NT2/D1 (cell line): ENCODE data around the gene IGF2BP2.

Source experiments
- DNase-seq: peaks from one replicate; pipeline ENCODE4 v3.0.0-alpha.2; 2011; ENCODE audit warnings: low read depth, low spot score
- H3K27me3 ChIP-seq: 2 replicates; pipeline ENCODE4 v1.6.0; 2011; ENCODE audit warnings: mild to moderate bottlenecking; ENCODE audit not compliant: insufficient read length, insufficient read depth
- H3K36me3 ChIP-seq: 2 replicates; pipeline ENCODE4 v1.6.1; 2011; ENCODE audit warnings: mild to moderate bottlenecking, low read length, mixed read lengths; ENCODE audit not compliant: insufficient read depth, insufficient read length
- H3K4me1 ChIP-seq: 2 replicates; pipeline ENCODE4 v1.5.1; 2011; ENCODE audit not compliant: insufficient read depth, insufficient read length
- H3K4me3 ChIP-seq: 2 replicates; pipeline ENCODE4 v1.5.1; 2011; ENCODE audit warnings: low read depth; ENCODE audit not compliant: insufficient read length
- H3K9ac ChIP-seq: 2 replicates; pipeline ENCODE4 v1.6.0; 2011; ENCODE audit warnings: low read depth; ENCODE audit not compliant: insufficient read length
- H3K9me3 ChIP-seq: 2 replicates; pipeline ENCODE4 v1.5.1; 2011; ENCODE audit warnings: mild to moderate bottlenecking, low read length; ENCODE audit not compliant: insufficient read depth
- SUZ12 ChIP-seq: IDR thresholded peaks from 2 replicates; pipeline ENCODE4 v1.6.1; 2011; ENCODE audit not compliant: insufficient read length, insufficient read depth; ENCODE audit errors: extremely low read depth
- YY1 ChIP-seq: IDR thresholded peaks from 2 replicates; pipeline ENCODE4 v1.6.1; 2011; ENCODE audit not compliant: insufficient read length, insufficient read depth
- ZNF274 ChIP-seq: IDR thresholded peaks from 2 replicates; pipeline ENCODE4 v1.6.1; 2011; ENCODE audit warnings: mild to moderate bottlenecking, low read depth, low read length

The IGF2BP2 gene

GRCh38 chr3:185737020-185737419 lies 87.8 kb downstream of the IGF2BP2 start:
- Histone ChIP-seq H3K4me1 (peaks cover 3% of the 10 kb centered on the region), H3K9ac (no peak overlapping the region), H3K9me3 (no peaks in the 10 kb centered on the region), H3K36me3 (peaks cover 2% of the 10 kb centered on the region), H3K4me3 (no peak overlapping the region), H3K27me3 (no peaks in the 10 kb centered on the region)
- TF ChIP-seq ZNF274 (no peak), YY1 (no peak), SUZ12 (no peak)
- no peak for DNase-seq

DNA sequence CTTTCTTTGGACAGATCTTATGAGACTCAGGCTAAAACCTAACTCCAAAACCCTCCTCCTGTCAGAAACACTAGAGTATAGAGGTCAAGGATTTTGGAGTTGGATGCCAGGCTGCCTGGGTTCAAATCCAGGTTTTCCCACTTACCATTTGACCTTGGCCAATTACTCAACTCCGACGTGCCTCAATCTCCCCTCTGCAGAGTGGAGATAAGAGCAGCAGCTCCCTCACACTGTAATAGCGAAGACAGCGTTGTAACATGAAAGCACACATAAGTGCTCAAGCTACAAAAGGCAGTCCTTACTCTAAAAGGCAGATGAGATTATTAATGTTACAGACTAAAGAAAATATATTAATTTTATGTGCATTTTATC lies 90.1 kb downstream of the IGF2BP2 start:
- no peak for DNase-seq
- Histone ChIP-seq H3K9ac (no peak overlapping the region), H3K36me3 (peaks cover 2% of the 10 kb centered on the region), H3K4me3 (no peak overlapping the region), H3K9me3 (no peaks in the 10 kb centered on the region), H3K4me1 (peaks cover 3% of the 10 kb centered on the region), H3K27me3 (no peaks in the 10 kb centered on the region)
- TF ChIP-seq YY1, result no peak
- no peak for TF ChIP-seq SUZ12
- TF ChIP-seq ZNF274, result no peak

GRCh38 chr3:185733980-185734724 lies 90.7 kb downstream of the IGF2BP2 start:
- TF ChIP-seq YY1, result no peak
- no peak for TF ChIP-seq SUZ12
- no peak for TF ChIP-seq ZNF274
- H3K9me3 ChIP-seq, result no peaks in the 10 kb centered on the region
- no peaks in the 10 kb centered on the region for H3K27me3 ChIP-seq
- H3K4me1 ChIP-seq, result peaks cover 3% of the 10 kb centered on the region
- peak; percentile 72 for DNase-seq
- peaks cover 2% of the 10 kb centered on the region for H3K36me3 ChIP-seq
- no peak overlapping the region for H3K9ac ChIP-seq
- H3K4me3 ChIP-seq, result no peak overlapping the region

GRCh38 chr3:185732782-185733181 lies 92.1 kb downstream of the IGF2BP2 start:
- Histone ChIP-seq H3K9me3 (no peaks in the 10 kb centered on the region), H3K36me3 (peaks cover 2% of the 10 kb centered on the region), H3K9ac (no peak overlapping the region), H3K4me1 (peaks cover 9% of the 10 kb centered on the region), H3K4me3 (no peak overlapping the region), H3K27me3 (no peaks in the 10 kb centered on the region)
- no peak for TF ChIP-seq SUZ12
- no peak for DNase-seq

DNA sequence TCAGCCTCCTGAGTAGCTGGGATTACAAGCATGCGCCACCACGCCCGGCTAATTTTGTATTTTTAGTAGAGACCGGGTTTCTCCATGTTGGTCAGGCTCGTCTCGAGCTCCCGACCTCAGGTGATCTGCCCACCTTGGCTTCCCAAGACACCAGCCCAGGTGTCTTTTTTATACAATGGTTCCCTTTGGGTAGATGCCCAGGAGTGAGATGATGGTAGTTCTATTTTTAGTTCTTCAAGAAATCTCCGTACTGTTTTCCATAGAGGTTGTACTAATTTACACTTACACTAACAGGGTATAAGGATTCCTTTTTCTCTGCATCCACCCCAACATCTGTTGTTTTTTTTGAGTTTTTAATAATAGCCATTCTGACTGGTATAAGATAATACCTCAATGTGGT lies 94.3 kb downstream of the IGF2BP2 start:
- no peak for DNase-seq
- Histone ChIP-seq H3K9ac (no peak overlapping the region), H3K27me3 (no peaks in the 10 kb centered on the region), H3K4me3 (no peak overlapping the region), H3K4me1 (peaks cover 13% of the 10 kb centered on the region), H3K9me3 (no peaks in the 10 kb centered on the region), H3K36me3 (peaks cover 2% of the 10 kb centered on the region)
- no peak for TF ChIP-seq SUZ12
- no peak for TF ChIP-seq YY1
- TF ChIP-seq ZNF274, result no peak

DNA sequence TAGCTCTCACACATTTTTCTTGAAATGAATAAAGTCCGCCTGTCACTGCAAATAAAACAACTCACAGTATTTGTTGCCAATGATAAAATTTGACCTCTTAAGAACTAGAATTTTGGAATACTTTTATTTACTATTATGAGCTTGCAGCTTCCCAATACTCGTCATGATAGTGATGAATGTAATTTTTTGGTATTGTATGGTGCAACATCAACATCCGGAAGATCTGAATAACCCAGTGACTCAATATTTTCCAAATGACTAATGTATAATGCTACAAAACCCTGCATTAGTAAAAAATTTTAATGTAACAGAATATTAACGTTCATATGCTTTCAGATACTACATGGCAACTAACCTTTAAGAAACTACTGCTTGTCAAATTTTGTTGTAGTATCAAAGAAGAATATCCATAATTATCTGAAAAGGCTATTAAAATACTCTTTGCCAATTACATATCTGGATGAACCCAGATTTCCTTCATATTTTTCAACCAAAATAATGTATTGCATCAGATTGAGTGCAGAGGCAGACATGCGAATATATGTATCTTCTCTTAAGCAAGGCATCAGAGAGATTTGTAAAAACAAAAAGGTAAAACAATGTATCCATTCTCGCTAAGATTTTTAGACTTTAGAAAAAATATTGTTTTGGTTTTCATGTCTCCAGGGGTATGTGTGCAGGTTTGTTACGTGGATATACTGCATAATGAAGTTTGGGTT lies 95.3 kb downstream of the IGF2BP2 start:
- no peaks in the 10 kb centered on the region for H3K27me3 ChIP-seq
- H3K9ac ChIP-seq, result no peak overlapping the region
- no peaks in the 10 kb centered on the region for H3K9me3 ChIP-seq
- DNase-seq, result no peak
- H3K36me3 ChIP-seq, result no peaks in the 10 kb centered on the region
- peaks cover 13% of the 10 kb centered on the region for H3K4me1 ChIP-seq
- no peak overlapping the region for H3K4me3 ChIP-seq
- TF ChIP-seq ZNF274 (no peak), YY1 (no peak), SUZ12 (no peak)

- Histone ChIP-seq H3K9me3 (no peaks in the 10 kb centered on the region), H3K36me3 (no peaks in the 10 kb centered on the region), H3K4me1 (peaks cover 10% of the 10 kb centered on the region), H3K4me3 (no peak overlapping the region), H3K27me3 (no peaks in the 10 kb centered on the region), H3K9ac (no peak overlapping the region)
- DNase-seq, result no peak
- no peak for TF ChIP-seq ZNF274
Measured at GRCh38 chr3:185728630-185729336, 96.1 kb downstream of the IGF2BP2 start.
